H1 (cell line): ENCODE data around the gene RERE.

Source experiments
- CEBPB ChIP-seq: IDR thresholded peaks from 2 replicates; pipeline ENCODE4 v1.6.1; 2012; ENCODE audit warnings: low read depth, low read length
- CHD2 ChIP-seq: IDR thresholded peaks from 2 replicates; pipeline ENCODE4 v1.6.1; 2012; ENCODE audit warnings: low read length, improper control_type of control experiment
- CTCF ChIP-seq, 3 experiments: IDR thresholded peaks; 1 replicate in 2 of 3; 2 replicates in 1 of 3; pipeline versions ENCODE4 v1.5.1 to v1.6.1; 2011; ENCODE audit warnings: low read length in 3 of 3, mild to moderate bottlenecking in 3 of 3, inconsistent platforms in 2 of 3, low read depth in 1 of 3, moderate library complexity in 1 of 3; ENCODE audit not compliant: insufficient read depth in 1 of 3; ENCODE audit errors: control extremely low read depth in 1 of 3
- EP300 ChIP-seq, 2 experiments: IDR thresholded peaks; 1 replicate in 1 of 2; 2 replicates in 1 of 2; pipeline ENCODE4 v1.6.1; 2011 to 2012; ENCODE audit warnings: low read depth in 2 of 2, low read length in 2 of 2, mild to moderate bottlenecking in 2 of 2, borderline replicate concordance in 1 of 2, inconsistent platforms in 1 of 2, moderate library complexity in 1 of 2
- EZH2 ChIP-seq: fragments of 200-600 bp; sonication (generic); IDR thresholded peaks from 2 replicates; pipeline ENCODE4 v1.7.1; 2012; ENCODE audit warnings: low read depth, mild to moderate bottlenecking, moderate library complexity, low read length, inconsistent platforms; ENCODE audit not compliant: severe bottlenecking
- FOSL1 ChIP-seq: IDR thresholded peaks from 2 replicates; pipeline ENCODE4 v1.6.1; 2011; ENCODE audit warnings: mild to moderate bottlenecking, low read depth, low read length, moderate library complexity; ENCODE audit not compliant: insufficient read depth
- JUND ChIP-seq: IDR thresholded peaks from 2 replicates; pipeline ENCODE4 v1.6.1; 2011; ENCODE audit warnings: mild to moderate bottlenecking, improper control_type of control experiment, low read length
- POLR2A ChIP-seq, 2 experiments: IDR thresholded peaks; 1 replicate in 1 of 2; 2 replicates in 1 of 2; pipeline ENCODE4 v1.6.1; 2011; ENCODE audit warnings: low read depth in 2 of 2, low read length in 2 of 2, mild to moderate bottlenecking in 2 of 2; ENCODE audit errors: control extremely low read depth in 1 of 2
- POLR2AphosphoS5 ChIP-seq: IDR thresholded peaks from 2 replicates; pipeline ENCODE4 v1.6.1; 2011; ENCODE audit warnings: low read depth, low read length
- SP1 ChIP-seq: IDR thresholded peaks from 2 replicates; pipeline ENCODE4 v1.6.1; 2011; ENCODE audit warnings: low read depth, low read length
- TCF12 ChIP-seq: IDR thresholded peaks from 2 replicates; pipeline ENCODE4 v1.6.1; 2011; ENCODE audit warnings: low read depth, mild to moderate bottlenecking, low read length
- ZNF274 ChIP-seq: IDR thresholded peaks from 2 replicates; pipeline ENCODE4 v1.7.0; 2012; ENCODE audit warnings: low read length, borderline replicate concordance; ENCODE audit errors: extremely low read depth

GRCh38 chr1:8583031-8583430 is 234.4 kb downstream of the RERE start:
- TF ChIP-seq CTCF (IDR thresholded peaks at IDR 0.05; ENCODE audit: control extremely low read depth in 1 of 3, insufficient read depth in 1 of 3, low read depth in 1 of 3, low read length in 3 of 3) (no peak), ZNF274 (no peak), POLR2A (IDR thresholded peaks at IDR 0.05; ENCODE audit: control extremely low read depth in 1 of 2, low read depth in 2 of 2, low read length in 2 of 2) (no peak), POLR2AphosphoS5 (no peak), EP300 (IDR thresholded peaks at IDR 0.05; ENCODE audit: borderline replicate concordance in 1 of 2, low read depth in 2 of 2, low read length in 2 of 2) (no peak), JUND (no peak), SP1 (no peak), CEBPB (no peak), FOSL1 (no peak), EZH2 (no peak), TCF12 (no peak), CHD2 (no peak)
